K562 (cell line): ENCODE data around the gene RPP38. TPM values are rescaled to one million over a fixed set of nuclear protein-coding genes. Genes with fewer than 3 reads are reported as not detected.

Source experiments
- CBX8 ChIP-seq: fragments of 200-600 bp; sonication (generic); IDR thresholded peaks from 2 replicates; pipeline ENCODE4 v1.6.1; 2012; ENCODE audit warnings: borderline replicate concordance, mixed run types, low read depth, mild to moderate bottlenecking, moderate library complexity, mixed read lengths, low read length, control low read depth, inconsistent platforms; ENCODE audit not compliant: poor library complexity, severe bottlenecking; ENCODE audit errors: extremely low read depth
- MECOM ChIP-seq: fragments of 250-450 bp; sonication (Bioruptor Pico); IDR thresholded peaks from 2 replicates; pipeline ENCODE4 v1.8.0; 2022; ENCODE audit warnings: inconsistent platforms
- NFRKB ChIP-seq: fragments of 450-650 bp; IDR thresholded peaks from 2 replicates; pipeline ENCODE4 v1.6.1; 2016; ENCODE audit warnings: low read depth
- NR2C1 ChIP-seq, 2 experiments: fragments of 450-650 bp; IDR thresholded peaks; 2 replicates each; pipeline ENCODE4 v1.6.1; 2017; ENCODE audit warnings: mild to moderate bottlenecking in 2 of 2, antibody characterized with exemption in 1 of 2, inconsistent platforms in 1 of 2, missing compliant biosample characterization in 1 of 2, missing genetic modification characterization in 1 of 2
- ZNF316 ChIP-seq: fragments of 450-650 bp; IDR thresholded peaks from 2 replicates; pipeline ENCODE4 v1.6.1; 2016
- ZNF318 ChIP-seq, 2 experiments: fragments of 450-650 bp; IDR thresholded peaks; 2 replicates each; pipeline ENCODE4 v1.6.1; 2016; ENCODE audit warnings: mild to moderate bottlenecking in 2 of 2, borderline replicate concordance in 1 of 2, low read depth in 1 of 2, moderate library complexity in 1 of 2
- ZNF780A ChIP-seq: fragments of 250-450 bp; sonication (Bioruptor Pico); IDR thresholded peaks from 2 replicates; pipeline ENCODE4 v1.5.0; 2021; ENCODE audit warnings: mild to moderate bottlenecking
- polyA plus RNA-seq, 8 experiments: library from polyadenylated mRNA; depleted of rRNA in 4 of 8; stranded (reverse) in 5 of 8; unstranded in 3 of 8; fragments of >200 nt; fragmentation: Nextera tagmentation in 2 of 8; fragmentation: Illumina TruSeq in 1 of 8; extraction: Ambion mirVana in 2 of 8; extraction: Trizol in 1 of 8; gene quantifications; 2 replicates each; pipeline versions ENCODE4 v1.2.1 to v1.2.3, GENCODE V29; 2011 to 2014; ENCODE audit warnings: inconsistent platforms in 1 of 8, missing spikeins in 1 of 8
- total RNA-seq, 7 experiments: library from RNA; depleted of rRNA in 6 of 7; stranded (reverse); fragments of >200 nt in 6 of 7; fragmentation: Illumina TruSeq in 2 of 7; extraction: Trizol in 2 of 7; gene quantifications; 2 replicates each; pipeline versions ENCODE4 v1.2.1 to v1.2.3, GENCODE V29; 2011 to 2021; ENCODE audit warnings: low replicate concordance in 1 of 7
- TF ChIP-seq, protein P1 (sequence below): sonication (generic); formaldehyde crosslinking; IDR thresholded peaks from 2 replicates; pipeline ENCODE4 v1.8.0; 2022; ENCODE audit warnings: missing genetic modification reagents, mild to moderate bottlenecking, borderline replicate concordance
- TF ChIP-seq, protein P2 (sequence below): sonication (generic); formaldehyde crosslinking; IDR thresholded peaks from 2 replicates; pipeline ENCODE4 v1.8.0; 2023; ENCODE audit warnings: mild to moderate bottlenecking, missing genetic modification reagents

Gene RPP38
- total and polyA plus RNA-seq, 9 of the 15 experiments (the other 6 are each of a cell fraction or from before 2014, with no cell fraction given): 26.3 to 58.6 (median 33.8) TPM

DNA sequence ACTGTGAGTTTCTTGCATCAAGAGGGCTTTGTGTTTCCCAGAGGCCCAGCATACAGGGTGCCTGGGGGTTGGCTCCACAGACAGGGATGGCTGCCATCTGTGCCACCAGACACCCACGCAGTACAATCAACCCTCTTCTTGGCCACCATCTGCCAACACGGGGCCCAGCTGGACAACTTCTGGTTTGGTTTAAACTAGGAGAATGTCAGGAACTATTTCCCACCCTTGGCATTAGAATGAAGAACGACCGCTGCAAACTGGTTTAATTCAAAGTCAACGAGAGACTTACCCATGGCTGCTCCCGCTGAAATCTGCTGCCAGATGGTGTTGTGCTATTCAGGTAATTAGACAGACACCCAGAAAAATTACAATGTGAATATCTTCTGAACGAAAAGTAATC is 43.5 kb downstream of the RPP38 start (continued):
- TF ChIP-seq ZNF318 (IDR thresholded peaks at IDR 0.05; ENCODE audit: borderline replicate concordance in 1 of 2, low read depth in 1 of 2) (no peak), CBX8 (no peak), MECOM (no peak), NR2C1 (IDR thresholded peaks at IDR 0.05) (no peak), NR2C1 (tag; IDR thresholded peaks at IDR 0.05) (no peak), ZNF780A (no peak), ZNF316 (no peak), NFRKB (no peak)
- TF ChIP-seq, protein P1, sequence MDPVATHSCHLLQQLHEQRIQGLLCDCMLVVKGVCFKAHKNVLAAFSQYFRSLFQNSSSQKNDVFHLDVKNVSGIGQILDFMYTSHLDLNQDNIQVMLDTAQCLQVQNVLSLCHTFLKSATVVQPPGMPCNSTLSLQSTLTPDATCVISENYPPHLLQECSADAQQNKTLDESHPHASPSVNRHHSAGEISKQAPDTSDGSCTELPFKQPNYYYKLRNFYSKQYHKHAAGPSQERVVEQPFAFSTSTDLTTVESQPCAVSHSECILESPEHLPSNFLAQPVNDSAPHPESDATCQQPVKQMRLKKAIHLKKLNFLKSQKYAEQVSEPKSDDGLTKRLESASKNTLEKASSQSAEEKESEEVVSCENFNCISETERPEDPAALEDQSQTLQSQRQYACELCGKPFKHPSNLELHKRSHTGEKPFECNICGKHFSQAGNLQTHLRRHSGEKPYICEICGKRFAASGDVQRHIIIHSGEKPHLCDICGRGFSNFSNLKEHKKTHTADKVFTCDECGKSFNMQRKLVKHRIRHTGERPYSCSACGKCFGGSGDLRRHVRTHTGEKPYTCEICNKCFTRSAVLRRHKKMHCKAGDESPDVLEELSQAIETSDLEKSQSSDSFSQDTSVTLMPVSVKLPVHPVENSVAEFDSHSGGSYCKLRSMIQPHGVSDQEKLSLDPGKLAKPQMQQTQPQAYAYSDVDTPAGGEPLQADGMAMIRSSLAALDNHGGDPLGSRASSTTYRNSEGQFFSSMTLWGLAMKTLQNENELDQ (CRISPR knock-in tag): no peak
- TF ChIP-seq, protein P2, sequence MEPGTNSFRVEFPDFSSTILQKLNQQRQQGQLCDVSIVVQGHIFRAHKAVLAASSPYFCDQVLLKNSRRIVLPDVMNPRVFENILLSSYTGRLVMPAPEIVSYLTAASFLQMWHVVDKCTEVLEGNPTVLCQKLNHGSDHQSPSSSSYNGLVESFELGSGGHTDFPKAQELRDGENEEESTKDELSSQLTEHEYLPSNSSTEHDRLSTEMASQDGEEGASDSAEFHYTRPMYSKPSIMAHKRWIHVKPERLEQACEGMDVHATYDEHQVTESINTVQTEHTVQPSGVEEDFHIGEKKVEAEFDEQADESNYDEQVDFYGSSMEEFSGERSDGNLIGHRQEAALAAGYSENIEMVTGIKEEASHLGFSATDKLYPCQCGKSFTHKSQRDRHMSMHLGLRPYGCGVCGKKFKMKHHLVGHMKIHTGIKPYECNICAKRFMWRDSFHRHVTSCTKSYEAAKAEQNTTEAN (CRISPR knock-in tag): no peak
